ENCODE results near the gene G0S2. TPM values are rescaled to one million over a fixed set of nuclear protein-coding genes. Genes with fewer than 3 reads are reported as not detected.

Gene G0S2
- total and polyA plus RNA-seq, 10 donors = 12.5 to 126 (median 34.9) TPM

- no peaks in the 10 kb centered on the region for H3K36me3 ChIP-seq
- intact Hi-C loops (cut with DNase I; ENCODE audit: low total_unique reads) = no loop called here
- peaks cover 2 to 53% (median 25%) of the 10 kb centered on the region in 6 donors for H3K4me1 ChIP-seq
- no peak for TF ChIP-seq CTCF (IDR thresholded peaks at IDR 0.05 in 8 of 11, conservative IDR thresholded peaks at IDR 0.05 in 3 of 11)
- no peak for TF ChIP-seq POLR2A (IDR thresholded peaks at IDR 0.05)
- peak in 1 of 3 donors; percentile 38 for TF ChIP-seq POLR2AphosphoS5 (IDR thresholded peaks at IDR 0.05)
- H3K27me3 ChIP-seq (replicated peaks in 1 of 7) = peaks cover 0 to 17% (median 0%) of the 10 kb centered on the region in 7 donors
- H3K4me3 ChIP-seq = no peak overlapping the region
- DNase-seq = no peak
- H3K27ac ChIP-seq = peak overlapping the region in 7 of 8 donors; percentile 36 to 80 (median 46)
- H3K9me3 ChIP-seq = no peaks in the 10 kb centered on the region
- 54 to 80% (median 64%) methylated on average over 2 of the region's 2 CpGs for WGBS, 5 donors
Observed at GRCh38 chr1:209643285-209644020, 31.8 kb upstream of the G0S2 start.

GRCh38 chr1:209645574-209646452, 29.4 kb upstream of the G0S2 start:
- no peaks in the 10 kb centered on the region for H3K36me3 ChIP-seq
- H3K9me3 ChIP-seq = no peaks in the 10 kb centered on the region
- 71 to 85% (median 76%) methylated on average over 16 of the region's 16 CpGs for WGBS, 5 donors
- DNase-seq = no peak
- H3K27ac ChIP-seq = peak overlapping the region; percentile 15 to 80 (median 40)
- H3K4me1 ChIP-seq = peaks cover 2 to 76% (median 43%) of the 10 kb centered on the region in 6 donors
- no peak for TF ChIP-seq CTCF (IDR thresholded peaks at IDR 0.05 in 8 of 11, conservative IDR thresholded peaks at IDR 0.05 in 3 of 11)
- TF ChIP-seq POLR2AphosphoS5 (IDR thresholded peaks at IDR 0.05) = peak in 1 of 3 donors; percentile 39
- no peak for TF ChIP-seq POLR2A (IDR thresholded peaks at IDR 0.05)
- intact Hi-C loops (cut with DNase I; ENCODE audit: low total_unique reads) = no loop called here
- peaks cover 0 to 17% (median 0%) of the 10 kb centered on the region in 7 donors for H3K27me3 ChIP-seq (replicated peaks in 1 of 7)
- H3K4me3 ChIP-seq = no peak overlapping the region

- TF ChIP-seq CTCF (IDR thresholded peaks at IDR 0.05 in 8 of 11, conservative IDR thresholded peaks at IDR 0.05 in 3 of 11) (no peak), POLR2A (IDR thresholded peaks at IDR 0.05) (no peak), POLR2AphosphoS5 (IDR thresholded peaks at IDR 0.05) (no peak)
- Histone ChIP-seq H3K27ac (peak overlapping the region in 7 of 8 donors; percentile 9 to 80 (median 41)), H3K4me3 (no peak overlapping the region), H3K36me3 (no peaks in the 10 kb centered on the region), H3K9me3 (no peaks in the 10 kb centered on the region), H3K4me1 (peaks cover 2 to 80% (median 41%) of the 10 kb centered on the region in 6 donors), H3K27me3 (replicated peaks in 1 of 7) (peaks cover 0 to 17% (median 0%) of the 10 kb centered on the region in 7 donors)
- intact Hi-C loops (cut with DNase I; ENCODE audit: low total_unique reads) = no loop called here
- no peak for DNase-seq
- WGBS, 5 donors = 87 to 95% (median 94%) methylated on average over 5 of the region's 5 CpGs
Observed at GRCh38 chr1:209646558-209646957, 28.7 kb upstream of the G0S2 start.

Measured in spleen (tissue), 11 donors.